HL-60 (cell line): ENCODE measurements around the gene KIF22.
"Not testable (repeated sequence)": the region's sequence is repeated elsewhere in the genome, so short reads cannot be mapped to it uniquely, and the experiment has no call there.

Experiments
- GABPA ChIP-seq: IDR thresholded peaks from 2 replicates; pipeline ENCODE4 v1.6.1; 2012; ENCODE audit warnings: low read depth
- POLR2AphosphoS5 ChIP-seq: IDR thresholded peaks from 2 replicates; pipeline ENCODE4 v1.6.1; 2012; ENCODE audit warnings: low read depth
- REST ChIP-seq: IDR thresholded peaks from 2 replicates; pipeline ENCODE4 v1.6.1; 2012; ENCODE audit warnings: low read depth; ENCODE audit not compliant: insufficient replicate concordance
- SPI1 ChIP-seq: IDR thresholded peaks from 2 replicates; pipeline ENCODE4 v1.6.1; 2012; ENCODE audit warnings: low read depth, mild to moderate bottlenecking, borderline replicate concordance
- TF ChIP-seq, protein P1 (sequence below): IDR thresholded peaks from one replicate; pipeline ENCODE4 v1.5.1; 2011; ENCODE audit warnings: low read length, control low read depth, inconsistent platforms; ENCODE audit not compliant: insufficient read depth

- TF ChIP-seq, protein P1, sequence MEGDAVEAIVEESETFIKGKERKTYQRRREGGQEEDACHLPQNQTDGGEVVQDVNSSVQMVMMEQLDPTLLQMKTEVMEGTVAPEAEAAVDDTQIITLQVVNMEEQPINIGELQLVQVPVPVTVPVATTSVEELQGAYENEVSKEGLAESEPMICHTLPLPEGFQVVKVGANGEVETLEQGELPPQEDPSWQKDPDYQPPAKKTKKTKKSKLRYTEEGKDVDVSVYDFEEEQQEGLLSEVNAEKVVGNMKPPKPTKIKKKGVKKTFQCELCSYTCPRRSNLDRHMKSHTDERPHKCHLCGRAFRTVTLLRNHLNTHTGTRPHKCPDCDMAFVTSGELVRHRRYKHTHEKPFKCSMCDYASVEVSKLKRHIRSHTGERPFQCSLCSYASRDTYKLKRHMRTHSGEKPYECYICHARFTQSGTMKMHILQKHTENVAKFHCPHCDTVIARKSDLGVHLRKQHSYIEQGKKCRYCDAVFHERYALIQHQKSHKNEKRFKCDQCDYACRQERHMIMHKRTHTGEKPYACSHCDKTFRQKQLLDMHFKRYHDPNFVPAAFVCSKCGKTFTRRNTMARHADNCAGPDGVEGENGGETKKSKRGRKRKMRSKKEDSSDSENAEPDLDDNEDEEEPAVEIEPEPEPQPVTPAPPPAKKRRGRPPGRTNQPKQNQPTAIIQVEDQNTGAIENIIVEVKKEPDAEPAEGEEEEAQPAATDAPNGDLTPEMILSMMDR = not testable (repeated sequence)
- TF ChIP-seq POLR2AphosphoS5, REST, GABPA, SPI1: not testable (repeated sequence)
Measured at GRCh38 chr16:29833219-29833618, 42.7 kb downstream of the KIF22 start.
